PC-9 (cell line): Measurements from ENCODE around the gene CXXC5.

Experiments
- EZH2 ChIP-seq: fragments of 200-600 bp; sonication (generic); IDR thresholded peaks from 2 replicates; pipeline ENCODE4 v1.8.0; 2017; ENCODE audit warnings: antibody characterized with exemption, low read depth
- TF ChIP-seq, protein P1 (sequence below): fragments of 200-600 bp; sonication (generic); conservative IDR thresholded peaks from 2 replicates; pipeline ENCODE4 v1.6.1; 2017; ENCODE audit warnings: mixed run types, antibody characterized with exemption, mild to moderate bottlenecking, moderate library complexity

GRCh38 chr5:139699351-139699750 is 51.2 kb downstream of the CXXC5 start:
- TF ChIP-seq, protein P1, sequence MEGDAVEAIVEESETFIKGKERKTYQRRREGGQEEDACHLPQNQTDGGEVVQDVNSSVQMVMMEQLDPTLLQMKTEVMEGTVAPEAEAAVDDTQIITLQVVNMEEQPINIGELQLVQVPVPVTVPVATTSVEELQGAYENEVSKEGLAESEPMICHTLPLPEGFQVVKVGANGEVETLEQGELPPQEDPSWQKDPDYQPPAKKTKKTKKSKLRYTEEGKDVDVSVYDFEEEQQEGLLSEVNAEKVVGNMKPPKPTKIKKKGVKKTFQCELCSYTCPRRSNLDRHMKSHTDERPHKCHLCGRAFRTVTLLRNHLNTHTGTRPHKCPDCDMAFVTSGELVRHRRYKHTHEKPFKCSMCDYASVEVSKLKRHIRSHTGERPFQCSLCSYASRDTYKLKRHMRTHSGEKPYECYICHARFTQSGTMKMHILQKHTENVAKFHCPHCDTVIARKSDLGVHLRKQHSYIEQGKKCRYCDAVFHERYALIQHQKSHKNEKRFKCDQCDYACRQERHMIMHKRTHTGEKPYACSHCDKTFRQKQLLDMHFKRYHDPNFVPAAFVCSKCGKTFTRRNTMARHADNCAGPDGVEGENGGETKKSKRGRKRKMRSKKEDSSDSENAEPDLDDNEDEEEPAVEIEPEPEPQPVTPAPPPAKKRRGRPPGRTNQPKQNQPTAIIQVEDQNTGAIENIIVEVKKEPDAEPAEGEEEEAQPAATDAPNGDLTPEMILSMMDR = no peak
- TF ChIP-seq EZH2 = no peak
